H1 (cell line): Measurements from ENCODE around the gene RERE. TPM values are rescaled to one million over a fixed set of nuclear protein-coding genes. Genes with fewer than 3 reads are reported as not detected.

ENCODE experiments used
- CTCF ChIA-PET: fragments of 300-600 bp; sonication (Branson Sonifier 250); formaldehyde crosslinking; loops from one replicate; lab custom pipeline; 2021; ENCODE audit not compliant: partially characterized antibody; lab: Charles Lee
- POLR2A ChIA-PET: fragments of 300-600 bp; sonication (Branson Sonifier 250); formaldehyde crosslinking; loops from one replicate; lab custom pipeline; 2021; ENCODE audit warnings: inconsistent platforms; ENCODE audit not compliant: partially characterized antibody; lab: Charles Lee
- DNase-seq, 2 experiments: peaks; one replicate each; pipeline versions ENCODE4 v3.0.0 to v3.0.0-alpha.2; 2010 to 2022; ENCODE audit warnings: low spot score in 2 of 2, low read depth in 1 of 2, mixed read lengths in 1 of 2
- FAIRE-seq: peaks from 2 replicates; lab custom pipeline; 2011; peaks lifted over from hg19 to GRCh38; lab: Jason Lieb, UNC
- H2AFZ ChIP-seq: 2 replicates; pipeline ENCODE4 v1.8.1; 2012; ENCODE audit warnings: low read length, inconsistent platforms
- H2AK5ac ChIP-seq: 2 replicates; pipeline ENCODE4 v1.6.1; 2013; ENCODE audit warnings: low read depth, low read length
- H2BK120ac ChIP-seq: replicated peaks from 2 replicates; pipeline ENCODE3; 2013; ENCODE audit warnings: low read depth, low read length, inconsistent platforms
- H2BK12ac ChIP-seq: 2 replicates; pipeline ENCODE4 v1.6.1; 2013; ENCODE audit warnings: low read depth, low read length
- H2BK15ac ChIP-seq: 2 replicates; pipeline ENCODE4 v1.6.1; 2013; ENCODE audit warnings: low read length
- H2BK20ac ChIP-seq: 2 replicates; pipeline ENCODE4 v1.6.1; 2013; ENCODE audit warnings: low read length
- H2BK5ac ChIP-seq: 2 replicates; pipeline ENCODE4 v1.6.1; 2013; ENCODE audit warnings: low read depth, low read length
- H3K14ac ChIP-seq: 2 replicates; pipeline ENCODE4 v1.6.1; 2013; ENCODE audit warnings: inconsistent platforms; ENCODE audit not compliant: insufficient read length
- H3K18ac ChIP-seq: 2 replicates; pipeline ENCODE4 v1.6.1; 2013; ENCODE audit warnings: low read length; ENCODE audit errors: extremely low read depth
- H3K23ac ChIP-seq: 2 replicates; pipeline ENCODE4 v1.6.1; 2013; ENCODE audit warnings: inconsistent platforms; ENCODE audit not compliant: insufficient read length
- H3K23me2 ChIP-seq: 2 replicates; pipeline ENCODE4 v1.6.1; 2013; ENCODE audit warnings: low read depth, low read length
- H3K27ac ChIP-seq: 2 replicates; pipeline ENCODE4 v1.6.1; 2011; ENCODE audit warnings: low read depth, low read length, inconsistent platforms
- H3K27me3 ChIP-seq, 4 experiments: replicated peaks in 1 of 4; 1 replicate in 1 of 4; 2 replicates in 3 of 4; pipeline versions ENCODE4 v1.6.1 to v1.8.1; 2011 to 2013; ENCODE audit warnings: low read length in 3 of 4, mild to moderate bottlenecking in 3 of 4, inconsistent platforms in 2 of 4, mixed read lengths in 2 of 4, moderate library complexity in 1 of 4; ENCODE audit not compliant: control insufficient read depth in 3 of 4, insufficient read depth in 3 of 4; ENCODE audit errors: extremely low read depth in 1 of 4
- H3K36me3 ChIP-seq, 4 experiments: 2 replicates each; pipeline versions ENCODE4 v1.6.1 to v1.8.1; 2011 to 2013; ENCODE audit warnings: mild to moderate bottlenecking in 4 of 4, low read length in 3 of 4, moderate library complexity in 2 of 4, control low read depth in 1 of 4, inconsistent platforms in 1 of 4; ENCODE audit not compliant: insufficient read depth in 4 of 4, control insufficient read depth in 2 of 4
- H3K4ac ChIP-seq: replicated peaks from 2 replicates; pipeline ENCODE3; 2013; ENCODE audit warnings: low read length, low read depth, mixed read lengths, inconsistent platforms; ENCODE audit not compliant: insufficient read length
- H3K4me1 ChIP-seq, 4 experiments: replicated peaks in 1 of 4; 1 replicate in 1 of 4; 2 replicates in 3 of 4; pipeline versions ENCODE4 v1.6.1 to v1.8.1; 2011 to 2013; ENCODE audit warnings: low read length in 3 of 4, inconsistent platforms in 2 of 4, mixed read lengths in 1 of 4; ENCODE audit not compliant: insufficient read depth in 4 of 4, control insufficient read depth in 3 of 4
- H3K4me2 ChIP-seq, 2 experiments: 2 replicates each; pipeline versions ENCODE4 v1.6.1 to v1.8.1; 2011 to 2013; ENCODE audit warnings: low read depth in 2 of 2, low read length in 2 of 2, control low read depth in 1 of 2, inconsistent platforms in 1 of 2, mild to moderate bottlenecking in 1 of 2; ENCODE audit not compliant: insufficient read depth in 1 of 2
- H3K4me3 ChIP-seq, 4 experiments: fragments of 200-600, 300-600 bp in 1 of 4; sonication (generic), shearing (Covaris generic), sonication (Bioruptor Twin) in 1 of 4; 2 replicates each; pipeline versions ENCODE4 v1.5.1 to v1.8.1; 2011 to 2016; ENCODE audit warnings: low read length in 4 of 4, low read depth in 3 of 4, control low read depth in 2 of 4, inconsistent platforms in 2 of 4, mild to moderate bottlenecking in 2 of 4, mixed read lengths in 1 of 4, moderate library complexity in 1 of 4; ENCODE audit not compliant: insufficient read depth in 2 of 4; ENCODE audit errors: extremely low read depth in 1 of 4
- H3K56ac ChIP-seq: replicated peaks from 2 replicates; pipeline ENCODE3; 2013; ENCODE audit warnings: low read depth, mild to moderate bottlenecking, mixed read lengths, low read length, inconsistent platforms; ENCODE audit not compliant: insufficient read length
- H3K79me1 ChIP-seq: 2 replicates; pipeline ENCODE4 v1.6.1; 2013; ENCODE audit warnings: low read depth, low read length, control low read depth
- H3K79me2 ChIP-seq, 2 experiments: 2 replicates each; pipeline versions ENCODE4 v1.6.1 to v1.8.1; 2012 to 2013; ENCODE audit warnings: low read length in 2 of 2, mild to moderate bottlenecking in 2 of 2, inconsistent platforms in 1 of 2; ENCODE audit not compliant: insufficient read depth in 2 of 2, control insufficient read depth in 1 of 2
- H3K9ac ChIP-seq, 4 experiments: replicated peaks in 1 of 4; 1 replicate in 1 of 4; 2 replicates in 3 of 4; pipeline versions ENCODE4 v1.6.1 to v1.8.1; 2011 to 2013; ENCODE audit warnings: low read depth in 3 of 4, low read length in 3 of 4, control low read depth in 2 of 4, mild to moderate bottlenecking in 2 of 4, moderate library complexity in 2 of 4, inconsistent platforms in 1 of 4; ENCODE audit errors: extremely low read depth in 1 of 4
- H3K9me3 ChIP-seq, 2 experiments: 2 replicates each; pipeline versions ENCODE4 v1.6.1 to v1.8.1; 2012 to 2013; ENCODE audit warnings: mild to moderate bottlenecking in 2 of 2, moderate library complexity in 2 of 2, control low read depth in 1 of 2, inconsistent platforms in 1 of 2, low read depth in 1 of 2, low read length in 1 of 2, mixed read lengths in 1 of 2; ENCODE audit not compliant: insufficient read depth in 2 of 2
- H4K20me1 ChIP-seq, 2 experiments: replicated peaks in 1 of 2; 2 replicates each; pipeline versions ENCODE3 to v1.8.1; 2011 to 2013; ENCODE audit warnings: inconsistent platforms in 2 of 2, low read length in 2 of 2, mild to moderate bottlenecking in 1 of 2; ENCODE audit not compliant: insufficient read depth in 2 of 2, control insufficient read depth in 1 of 2
- H4K5ac ChIP-seq: 2 replicates; pipeline ENCODE4 v1.6.1; 2013; ENCODE audit warnings: low read length, low read depth, mixed read lengths, inconsistent platforms; ENCODE audit not compliant: insufficient read length
- H4K8ac ChIP-seq: 2 replicates; pipeline ENCODE4 v1.8.0; 2013; ENCODE audit warnings: mild to moderate bottlenecking, moderate library complexity, low read length, inconsistent platforms; ENCODE audit not compliant: insufficient read depth; ENCODE audit errors: extremely low read depth
- H4K91ac ChIP-seq: replicated peaks from 2 replicates; pipeline ENCODE3; 2013; ENCODE audit warnings: low read length, mixed read lengths, inconsistent platforms; ENCODE audit not compliant: insufficient read length
- BACH1 ChIP-seq: IDR thresholded peaks from 2 replicates; pipeline ENCODE4 v1.6.1; 2012; ENCODE audit warnings: low read length, improper control_type of control experiment
- JUND ChIP-seq: IDR thresholded peaks from 2 replicates; pipeline ENCODE4 v1.6.1; 2011; ENCODE audit warnings: mild to moderate bottlenecking, improper control_type of control experiment, low read length
- KDM1A ChIP-seq: fragments of 200-600, 300-600 bp; sonication (generic); IDR thresholded peaks from 2 replicates; pipeline ENCODE4 v1.7.1; 2016; ENCODE audit warnings: mild to moderate bottlenecking, low read length, borderline replicate concordance
- NRF1 ChIP-seq: IDR thresholded peaks from 2 replicates; pipeline ENCODE4 v1.6.1; 2011; ENCODE audit warnings: mild to moderate bottlenecking, low read depth, low read length, improper control_type of control experiment
- PHF8 ChIP-seq: fragments of 200-600 bp; sonication (generic); conservative IDR thresholded peaks from 2 replicates; pipeline ENCODE4 v1.7.1; 2012; ENCODE audit warnings: low read depth, mild to moderate bottlenecking, inconsistent platforms, low read length, moderate library complexity
- SIN3A ChIP-seq, 2 experiments: IDR thresholded peaks in 1 of 2; conservative IDR thresholded peaks in 1 of 2; 2 replicates each; pipeline ENCODE4 v1.6.1; 2011 to 2012; ENCODE audit warnings: low read length in 2 of 2, improper control_type of control experiment in 1 of 2, low read depth in 1 of 2, mild to moderate bottlenecking in 1 of 2
- SP1 ChIP-seq: IDR thresholded peaks from 2 replicates; pipeline ENCODE4 v1.6.1; 2011; ENCODE audit warnings: low read depth, low read length
- SP2 ChIP-seq: IDR thresholded peaks from 2 replicates; pipeline ENCODE4 v1.6.1; 2012; ENCODE audit warnings: mild to moderate bottlenecking, low read length, inconsistent platforms
- SUZ12 ChIP-seq: fragments of 200-600 bp; sonication (generic); IDR thresholded peaks from 2 replicates; pipeline ENCODE4 v1.6.1; 2012; ENCODE audit warnings: mild to moderate bottlenecking, inconsistent platforms, low read length, moderate library complexity, mixed read lengths
- TAF1 ChIP-seq: IDR thresholded peaks from 2 replicates; pipeline ENCODE4 v1.6.1; 2011; ENCODE audit warnings: mild to moderate bottlenecking, low read depth, low read length
- TBP ChIP-seq: IDR thresholded peaks from 2 replicates; pipeline ENCODE4 v1.6.1; 2011; ENCODE audit warnings: low read depth, low read length, improper control_type of control experiment
- TCF12 ChIP-seq: IDR thresholded peaks from 2 replicates; pipeline ENCODE4 v1.6.1; 2011; ENCODE audit warnings: low read depth, mild to moderate bottlenecking, low read length
- TEAD4 ChIP-seq: IDR thresholded peaks from 2 replicates; pipeline ENCODE4 v1.6.1; 2012; ENCODE audit warnings: low read depth, low read length, inconsistent platforms, mixed read lengths
- ZNF274 ChIP-seq: IDR thresholded peaks from 2 replicates; pipeline ENCODE4 v1.7.0; 2012; ENCODE audit warnings: low read length, borderline replicate concordance; ENCODE audit errors: extremely low read depth
- WGBS, 2 experiments: shearing (Covaris generic) in 1 of 2; methylation state at CpG; one replicate each; pipeline versions ENCODE4 v1.1.6 to v1.1.7; 2013 to 2015; ENCODE audit warnings: low lambda C conversion rate in 2 of 2, mixed read lengths in 2 of 2, inconsistent platforms in 1 of 2, low coverage in 1 of 2, missing lambda C conversion rate in 1 of 2; ENCODE audit not compliant: insufficient replicate concordance in 2 of 2, insufficient coverage in 1 of 2, insufficient read length in 1 of 2; ENCODE audit errors: extremely low coverage in 1 of 2, missing lambda C conversion rate in 1 of 2; 5-methylcytosine and 5-hydroxymethylcytosine counted together
- polyA plus RNA-seq, 7 experiments: library from polyadenylated mRNA; depleted of rRNA in 3 of 7; stranded (reverse) in 5 of 7; unstranded in 2 of 7; fragments of >200 nt in 5 of 7; fragments of 200-250 nt in 2 of 7; gene quantifications; 1 replicate in 5 of 7; 2 replicates in 1 of 7; 4 replicates in 1 of 7; pipeline versions ENCODE4 v1.2.1 to v1.2.3, GENCODE V29; 2011 to 2013; ENCODE audit warnings: missing spikeins in 2 of 7, mixed read lengths in 2 of 7
- total RNA-seq: library from RNA; stranded (reverse); fragmentation: NEBNext Ultra II Directional; extraction: Animal tissue kit (Norgen Biotek cat#: 25700); gene quantifications from 2 replicates; pipeline ENCODE4 v1.2.1, GENCODE V29; 2021
- TF ChIP-seq, protein P1 (sequence below): IDR thresholded peaks from 2 replicates; pipeline ENCODE4 v1.6.1; 2011; ENCODE audit warnings: low read depth, mild to moderate bottlenecking, low read length; ENCODE audit not compliant: insufficient read depth

Gene RERE
- total and polyA plus RNA-seq, 2 of the 8 experiments (the other 6 are each of a cell fraction or from before 2014, with no cell fraction given): 15.3 to 142 TPM

GRCh38 chr1:8687538-8687937, 129.9 kb downstream of the RERE start:
- WGBS, 2 experiments: 94% methylated on average over 2 of the region's 2 CpGs; no CpG with 5 or more reads in 1 of the 2 experiments
- no peak overlapping the region for H2BK120ac ChIP-seq
- DNase-seq: no peak
- peaks cover 31 to 98% of the 10 kb centered on the region in 2 experiments for H3K79me2 ChIP-seq
- peaks cover 9% of the 10 kb centered on the region for H3K79me1 ChIP-seq
- peaks cover 23 to 27% of the 10 kb centered on the region in 2 experiments for H4K20me1 ChIP-seq
- H2BK15ac ChIP-seq: no peak overlapping the region
- no peak overlapping the region for H2AK5ac ChIP-seq
- H2AFZ ChIP-seq: no peak overlapping the region
- H3K36me3 ChIP-seq: no peaks in the 10 kb centered on the region; a peak in 1 of 8 replicates
- no peak overlapping the region for H3K14ac ChIP-seq
- no peak overlapping the region for H4K8ac ChIP-seq
- POLR2A ChIA-PET: interaction anchor here (10.8 kb wide), 1 partner anchor 15 kb away, joined by 73 read pairs; no protein-coding TSS in a partner anchor
- no peak overlapping the region for H4K5ac ChIP-seq
- H3K4ac ChIP-seq: no peak overlapping the region
- H3K23me2 ChIP-seq: no peaks in the 10 kb centered on the region
- no peak overlapping the region for H3K23ac ChIP-seq
- H3K27me3 ChIP-seq: no peaks in the 10 kb centered on the region
- FAIRE-seq: no peak
- H3K4me3 ChIP-seq: no peak overlapping the region
- H3K9me3 ChIP-seq: no peaks in the 10 kb centered on the region
- H3K9ac ChIP-seq: no peak overlapping the region
- no peak overlapping the region for H2BK12ac ChIP-seq
- CTCF ChIA-PET: interaction anchor here (0.9 to 4.5 kb wide), 4 partner anchors 17 to 126 kb away, joined by 3 to 17 read pairs (median 5); no protein-coding TSS in a partner anchor
- no peak overlapping the region for H3K27ac ChIP-seq
- no peak overlapping the region for H2BK20ac ChIP-seq
- H2BK5ac ChIP-seq: no peak overlapping the region
- H3K4me1 ChIP-seq: peaks cover 5 to 9% (median 7%) of the 10 kb centered on the region in 4 experiments; a peak in 4 of 7 replicates
- H3K4me2 ChIP-seq: no peak overlapping the region
- no peak overlapping the region for H3K56ac ChIP-seq
- H4K91ac ChIP-seq: no peak overlapping the region
- no peak overlapping the region for H3K18ac ChIP-seq
- TF ChIP-seq JUND (no peak), NRF1 (no peak), TBP (no peak), PHF8 (no peak), BACH1 (no peak), ZNF274 (no peak), TEAD4 (no peak), SUZ12 (no peak), SP2 (no peak), SP1 (no peak), KDM1A (no peak), SIN3A (conservative IDR thresholded peaks at IDR 0.05 in 1 of 2, IDR thresholded peaks at IDR 0.05 in 1 of 2; ENCODE audit: low read depth in 1 of 2, low read length in 2 of 2) (no peak), TAF1 (no peak), TCF12 (no peak)
- TF ChIP-seq, protein P1, sequence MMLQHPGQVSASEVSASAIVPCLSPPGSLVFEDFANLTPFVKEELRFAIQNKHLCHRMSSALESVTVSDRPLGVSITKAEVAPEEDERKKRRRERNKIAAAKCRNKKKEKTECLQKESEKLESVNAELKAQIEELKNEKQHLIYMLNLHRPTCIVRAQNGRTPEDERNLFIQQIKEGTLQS: no peak
